Activated CD8-positive, alpha-beta memory T cell treated with anti-CD3 and anti-CD28 coated beads, Interleukin-2, amount 10 ng/mL, durations not matched to agents 7 days and 5 days (primary cell): ENCODE results near the gene OPCML. TPM values are rescaled to one million over a fixed set of nuclear protein-coding genes. Genes with fewer than 3 reads are reported as not detected.

Experiments
- ATAC-seq: fragments of 150-1000 bp; cut with Tn5 transposase; one replicate; pipeline ENCODE4 v1.10.0; 2021; ENCODE audit warnings: moderate library complexity
- CTCF ChIA-PET: fragments of 350-600 bp; sonication (Branson Sonifier 250); formaldehyde crosslinking; loops from one replicate; lab custom pipeline; 2021; ENCODE audit warnings: antibody characterized with exemption; lab: Charles Lee
- DNase-seq: peaks from one replicate; pipeline ENCODE4 v3.0.0-alpha.2; 2020
- H3K27ac Mint-ChIP-seq: one replicate; pipeline ENCODE4 v1.8.0; 2021; ENCODE audit warnings: mild to moderate bottlenecking, mixed read lengths
- H3K27me3 Mint-ChIP-seq: one replicate; pipeline ENCODE4 v1.8.0; 2021; ENCODE audit warnings: mixed read lengths
- H3K36me3 Mint-ChIP-seq: one replicate; pipeline ENCODE4 v1.8.0; 2021; ENCODE audit warnings: mild to moderate bottlenecking, mixed read lengths
- H3K4me1 Mint-ChIP-seq: one replicate; pipeline ENCODE4 v1.8.0; 2021; ENCODE audit warnings: mixed read lengths
- H3K4me3 Mint-ChIP-seq: one replicate; pipeline ENCODE4 v1.8.0; 2021; ENCODE audit warnings: mild to moderate bottlenecking, moderate library complexity, mixed read lengths
- H3K9me3 Mint-ChIP-seq: one replicate; pipeline ENCODE4 v1.8.0; 2022; ENCODE audit warnings: low read depth, mixed read lengths
- total RNA-seq, 2 experiments: library from RNA; stranded (reverse); gene quantifications; one replicate each; pipeline ENCODE4 v1.2.3, GENCODE V29; 2021

Gene OPCML
- total RNA-seq, 2 experiments from 2014 or later = not detected

DNA sequence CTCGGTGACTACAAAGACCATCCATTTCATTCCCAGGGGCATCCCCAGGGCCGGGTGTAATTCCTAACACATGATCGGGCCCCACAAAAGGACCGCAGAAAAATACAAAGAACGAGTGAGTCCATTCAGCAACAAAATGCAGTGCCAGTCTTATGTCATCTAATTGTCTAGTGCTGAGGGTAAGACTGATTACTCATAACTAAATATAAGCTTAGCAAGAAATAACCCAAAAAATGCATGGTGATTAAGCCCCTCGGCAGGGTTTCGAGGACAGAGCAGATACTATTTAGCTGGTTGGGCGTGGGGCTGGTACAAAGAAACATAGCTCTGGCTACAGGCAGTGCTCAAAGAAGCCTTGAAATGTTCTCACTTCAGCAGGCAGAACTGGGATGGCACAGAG, 1078.9 kb downstream of the OPCML start:
- H3K27me3 Mint-ChIP-seq = no peaks in the 10 kb centered on the region
- CTCF ChIA-PET = no interaction called here
- no peak for ATAC-seq
- no peaks in the 10 kb centered on the region for H3K9me3 Mint-ChIP-seq
- H3K4me3 Mint-ChIP-seq = no peak overlapping the region
- H3K36me3 Mint-ChIP-seq = no peaks in the 10 kb centered on the region
- no peak overlapping the region for H3K27ac Mint-ChIP-seq
- H3K4me1 Mint-ChIP-seq = no peaks in the 10 kb centered on the region
- no peak for DNase-seq

DNA sequence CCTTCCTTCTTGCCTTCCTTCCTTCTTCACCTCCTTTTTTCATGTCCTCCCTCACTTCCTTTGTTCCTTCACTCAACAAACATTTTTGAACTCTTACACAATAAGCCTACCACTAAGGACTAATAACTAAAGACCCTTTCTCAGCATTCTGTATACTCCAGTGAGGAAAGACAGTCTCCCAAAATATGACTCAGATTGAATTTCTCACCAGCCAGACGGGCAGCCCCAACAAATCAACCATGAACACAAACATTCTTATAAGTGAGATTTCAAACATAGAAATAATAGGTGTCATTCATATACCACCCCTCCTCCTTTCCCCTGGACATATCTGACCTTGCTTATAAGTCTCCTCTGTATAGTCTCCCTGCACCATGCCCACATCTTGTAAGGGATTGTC, 1079.7 kb downstream of the OPCML start:
- Mint-ChIP-seq H3K4me1 (no peaks in the 10 kb centered on the region), H3K27me3 (no peaks in the 10 kb centered on the region), H3K4me3 (no peak overlapping the region), H3K27ac (no peak overlapping the region), H3K9me3 (no peaks in the 10 kb centered on the region), H3K36me3 (no peaks in the 10 kb centered on the region)
- DNase-seq (no peak), ATAC-seq (no peak)
- CTCF ChIA-PET = no interaction called here

DNA sequence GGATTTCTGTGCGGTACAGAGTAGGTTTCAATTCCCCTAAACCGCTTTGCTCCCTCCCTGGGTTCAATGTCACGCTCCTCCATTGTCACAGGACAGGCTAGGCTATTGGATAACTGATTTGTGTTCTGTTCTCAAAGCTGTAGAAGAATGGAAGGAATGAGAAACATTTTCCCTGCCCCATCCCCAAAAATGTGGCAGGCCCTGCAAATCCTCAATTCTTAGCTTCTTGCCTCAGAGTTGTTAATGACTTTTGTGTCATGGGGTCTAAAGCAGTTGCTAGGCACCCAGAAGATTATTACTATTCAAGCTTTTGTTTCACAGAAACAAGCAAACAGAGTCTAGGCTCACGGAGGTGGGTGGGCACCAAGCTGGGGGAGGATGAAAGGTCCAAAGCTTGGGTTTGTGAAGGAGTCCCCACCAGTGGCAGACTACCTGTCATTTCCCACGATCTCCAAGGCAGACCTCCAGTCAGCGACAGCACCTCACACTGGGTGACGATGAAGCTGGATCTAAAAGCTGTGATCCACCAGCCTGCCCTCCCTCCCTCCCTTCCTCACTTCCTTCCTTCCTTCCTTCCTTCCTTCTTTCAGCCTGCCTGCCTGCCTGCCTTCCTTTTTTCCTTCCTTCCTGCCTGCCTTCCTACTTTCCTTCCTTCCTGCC, 1080.2 kb downstream of the OPCML start:
- ATAC-seq = no peak
- no peaks in the 10 kb centered on the region for H3K9me3 Mint-ChIP-seq

GRCh38 chr11:132450631-132451030, 1081.7 kb downstream of the OPCML start:
- Mint-ChIP-seq H3K4me3 (no peak overlapping the region), H3K27me3 (no peaks in the 10 kb centered on the region), H3K9me3 (no peaks in the 10 kb centered on the region), H3K36me3 (no peaks in the 10 kb centered on the region), H3K4me1 (no peaks in the 10 kb centered on the region), H3K27ac (no peak overlapping the region)
- no peak for DNase-seq
- CTCF ChIA-PET = no interaction called here
- ATAC-seq = no peak

More for the DNA sequence above, 1080.2 kb downstream of the OPCML start:
- Mint-ChIP-seq H3K27ac (no peak overlapping the region), H3K36me3 (no peaks in the 10 kb centered on the region), H3K27me3 (no peaks in the 10 kb centered on the region), H3K4me1 (no peaks in the 10 kb centered on the region), H3K4me3 (no peak overlapping the region)
- no peak for DNase-seq
- CTCF ChIA-PET = no interaction called here

GRCh38 chr11:132448334-132448995, 1083.8 kb downstream of the OPCML start:
- Mint-ChIP-seq H3K27ac (no peak overlapping the region), H3K27me3 (no peaks in the 10 kb centered on the region), H3K9me3 (no peaks in the 10 kb centered on the region), H3K36me3 (no peaks in the 10 kb centered on the region), H3K4me3 (no peak overlapping the region), H3K4me1 (no peaks in the 10 kb centered on the region)
- DNase-seq (no peak), ATAC-seq (no peak)
- CTCF ChIA-PET = no interaction called here

GRCh38 chr11:132447761-132448160, 1084.5 kb downstream of the OPCML start:
- Mint-ChIP-seq H3K4me3 (no peak overlapping the region), H3K36me3 (no peaks in the 10 kb centered on the region), H3K9me3 (no peaks in the 10 kb centered on the region), H3K27me3 (no peaks in the 10 kb centered on the region), H3K27ac (no peak overlapping the region), H3K4me1 (no peaks in the 10 kb centered on the region)
- CTCF ChIA-PET = no interaction called here
- no peak for DNase-seq
- ATAC-seq = no peak

GRCh38 chr11:132445859-132446291, 1086.4 kb downstream of the OPCML start:
- ATAC-seq = no peak
- no peaks in the 10 kb centered on the region for H3K27me3 Mint-ChIP-seq
- no peak overlapping the region for H3K27ac Mint-ChIP-seq
- no peaks in the 10 kb centered on the region for H3K9me3 Mint-ChIP-seq
- DNase-seq = no peak
- no peaks in the 10 kb centered on the region for H3K36me3 Mint-ChIP-seq
- H3K4me3 Mint-ChIP-seq = no peak overlapping the region
- CTCF ChIA-PET = no interaction called here
- no peaks in the 10 kb centered on the region for H3K4me1 Mint-ChIP-seq

DNA sequence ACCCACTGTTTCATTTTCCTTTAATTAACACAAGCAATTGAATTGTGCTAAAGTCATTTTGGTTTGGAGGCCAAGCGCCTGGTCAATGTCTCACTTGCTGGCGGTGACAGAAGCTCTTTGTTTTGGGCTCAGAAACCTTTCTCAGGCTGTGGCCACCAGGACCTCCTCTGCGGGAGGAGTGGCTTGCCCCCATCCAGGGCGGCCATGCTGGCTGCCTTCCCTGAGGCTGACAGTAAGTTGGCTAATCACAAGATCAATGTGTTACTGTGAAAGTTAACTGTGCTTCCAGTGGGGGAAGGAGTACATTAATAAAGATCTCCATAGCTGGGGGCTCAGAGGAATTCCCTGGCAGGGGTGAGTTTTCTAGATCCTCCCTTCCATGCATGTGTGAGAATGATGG, 1087.4 kb downstream of the OPCML start:
- Mint-ChIP-seq H3K27me3 (no peaks in the 10 kb centered on the region), H3K36me3 (no peaks in the 10 kb centered on the region), H3K9me3 (no peaks in the 10 kb centered on the region), H3K4me1 (no peaks in the 10 kb centered on the region), H3K4me3 (no peak overlapping the region), H3K27ac (no peak overlapping the region)
- ATAC-seq = no peak
- CTCF ChIA-PET = no interaction called here
- no peak for DNase-seq

- CTCF ChIA-PET = no interaction called here
- Mint-ChIP-seq H3K27me3 (no peaks in the 10 kb centered on the region), H3K4me3 (no peak overlapping the region), H3K9me3 (no peaks in the 10 kb centered on the region), H3K36me3 (no peaks in the 10 kb centered on the region), H3K4me1 (no peaks in the 10 kb centered on the region), H3K27ac (no peak overlapping the region)
- ATAC-seq (no peak), DNase-seq (no peak)
Measured at GRCh38 chr11:132439711-132440255, 1092.5 kb downstream of the OPCML start.

DNA sequence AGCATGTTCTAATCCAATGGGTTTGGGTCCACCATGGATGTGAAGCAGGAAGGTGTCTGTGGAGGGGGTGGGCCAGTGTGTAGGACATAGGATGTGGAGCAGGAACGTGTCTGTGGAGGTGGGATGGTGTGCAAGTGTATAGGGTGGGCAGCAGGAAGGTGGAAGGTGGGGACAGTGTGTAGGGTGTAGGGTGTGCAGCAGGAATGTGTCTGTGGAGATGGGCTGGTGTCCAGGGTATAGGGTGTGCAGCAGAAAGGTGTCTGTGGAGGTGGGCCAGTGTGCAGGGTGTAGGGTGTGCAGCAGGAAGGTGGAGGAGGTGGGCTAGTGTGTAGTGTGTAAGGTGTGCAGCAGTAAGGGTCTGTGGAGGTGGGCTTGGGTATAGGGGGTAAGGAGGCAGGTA, 1093.9 kb downstream of the OPCML start:
- Mint-ChIP-seq H3K27ac (no peak overlapping the region), H3K36me3 (no peaks in the 10 kb centered on the region), H3K9me3 (no peaks in the 10 kb centered on the region), H3K4me1 (no peaks in the 10 kb centered on the region), H3K4me3 (no peak overlapping the region), H3K27me3 (no peaks in the 10 kb centered on the region)
- CTCF ChIA-PET = no interaction called here
- DNase-seq (no peak), ATAC-seq (no peak)

GRCh38 chr11:132430429-132431062, 1101.8 kb downstream of the OPCML start:
- ATAC-seq (no peak), DNase-seq (no peak)
- no peaks in the 10 kb centered on the region for H3K36me3 Mint-ChIP-seq
- peaks cover 4% of the 10 kb centered on the region for H3K27me3 Mint-ChIP-seq
- H3K27ac Mint-ChIP-seq = no peak overlapping the region
- CTCF ChIA-PET = no interaction called here
- H3K4me3 Mint-ChIP-seq = no peak overlapping the region
- no peaks in the 10 kb centered on the region for H3K9me3 Mint-ChIP-seq
- H3K4me1 Mint-ChIP-seq = no peaks in the 10 kb centered on the region

DNA sequence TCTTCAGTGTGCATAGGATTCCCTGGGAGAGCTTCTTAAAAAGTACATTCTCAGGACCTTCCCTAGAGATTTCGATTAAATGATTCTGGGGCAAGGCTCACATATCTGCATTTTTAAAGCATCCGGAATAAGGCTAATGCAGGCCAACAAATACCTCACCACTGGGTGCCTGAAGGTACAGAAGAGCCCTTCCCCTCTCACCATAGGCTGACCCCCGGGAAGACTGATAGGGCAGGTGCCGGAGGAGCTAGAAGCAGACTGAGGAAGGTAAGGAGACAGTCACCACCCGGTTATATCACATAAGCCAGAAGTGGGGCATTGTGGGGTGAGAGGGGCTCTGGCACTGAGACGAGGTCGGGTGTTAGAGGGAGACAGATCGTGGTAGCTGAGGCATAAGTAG, 1102.6 kb downstream of the OPCML start:
- Mint-ChIP-seq H3K4me3 (no peak overlapping the region), H3K9me3 (no peaks in the 10 kb centered on the region), H3K36me3 (no peaks in the 10 kb centered on the region), H3K4me1 (no peaks in the 10 kb centered on the region), H3K27ac (no peak overlapping the region), H3K27me3 (peaks cover 4% of the 10 kb centered on the region)
- DNase-seq (no peak), ATAC-seq (no peak)
- CTCF ChIA-PET = no interaction called here

DNA sequence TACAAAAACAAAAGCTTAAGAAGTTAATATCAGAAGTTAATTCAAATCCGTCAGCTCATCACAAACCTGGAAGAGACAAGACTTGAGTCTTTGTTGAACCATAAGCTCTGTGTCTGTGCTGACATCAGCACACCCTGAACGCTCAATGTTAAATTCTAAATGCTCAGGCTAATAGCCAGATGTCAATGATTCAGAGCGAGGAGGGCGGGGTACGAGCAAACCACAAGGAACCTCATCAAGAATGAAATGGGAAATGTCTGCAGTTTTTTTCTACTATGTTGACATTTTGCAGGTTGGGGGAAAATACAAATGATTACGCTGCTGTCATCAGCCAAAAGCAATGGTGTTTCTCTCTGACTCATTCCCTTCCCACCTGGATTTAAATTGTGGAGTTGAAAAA, 1104.7 kb downstream of the OPCML start:
- no peak overlapping the region for H3K27ac Mint-ChIP-seq
- no peaks in the 10 kb centered on the region for H3K4me1 Mint-ChIP-seq
- no peak overlapping the region for H3K4me3 Mint-ChIP-seq
- H3K36me3 Mint-ChIP-seq = no peaks in the 10 kb centered on the region
- peaks cover 4% of the 10 kb centered on the region for H3K27me3 Mint-ChIP-seq
- ATAC-seq (no peak), DNase-seq (no peak)
- CTCF ChIA-PET = no interaction called here
- no peaks in the 10 kb centered on the region for H3K9me3 Mint-ChIP-seq

- CTCF ChIA-PET = no interaction called here
- Mint-ChIP-seq H3K9me3 (no peaks in the 10 kb centered on the region), H3K4me1 (no peaks in the 10 kb centered on the region), H3K27ac (no peak overlapping the region), H3K27me3 (no peaks in the 10 kb centered on the region), H3K4me3 (no peak overlapping the region), H3K36me3 (no peaks in the 10 kb centered on the region)
- ATAC-seq (no peak), DNase-seq (no peak)
Measured at GRCh38 chr11:132424433-132424832, 1107.9 kb downstream of the OPCML start.
